ENCODE data around the gene NUDT22.

The NUDT22 gene

DNA sequence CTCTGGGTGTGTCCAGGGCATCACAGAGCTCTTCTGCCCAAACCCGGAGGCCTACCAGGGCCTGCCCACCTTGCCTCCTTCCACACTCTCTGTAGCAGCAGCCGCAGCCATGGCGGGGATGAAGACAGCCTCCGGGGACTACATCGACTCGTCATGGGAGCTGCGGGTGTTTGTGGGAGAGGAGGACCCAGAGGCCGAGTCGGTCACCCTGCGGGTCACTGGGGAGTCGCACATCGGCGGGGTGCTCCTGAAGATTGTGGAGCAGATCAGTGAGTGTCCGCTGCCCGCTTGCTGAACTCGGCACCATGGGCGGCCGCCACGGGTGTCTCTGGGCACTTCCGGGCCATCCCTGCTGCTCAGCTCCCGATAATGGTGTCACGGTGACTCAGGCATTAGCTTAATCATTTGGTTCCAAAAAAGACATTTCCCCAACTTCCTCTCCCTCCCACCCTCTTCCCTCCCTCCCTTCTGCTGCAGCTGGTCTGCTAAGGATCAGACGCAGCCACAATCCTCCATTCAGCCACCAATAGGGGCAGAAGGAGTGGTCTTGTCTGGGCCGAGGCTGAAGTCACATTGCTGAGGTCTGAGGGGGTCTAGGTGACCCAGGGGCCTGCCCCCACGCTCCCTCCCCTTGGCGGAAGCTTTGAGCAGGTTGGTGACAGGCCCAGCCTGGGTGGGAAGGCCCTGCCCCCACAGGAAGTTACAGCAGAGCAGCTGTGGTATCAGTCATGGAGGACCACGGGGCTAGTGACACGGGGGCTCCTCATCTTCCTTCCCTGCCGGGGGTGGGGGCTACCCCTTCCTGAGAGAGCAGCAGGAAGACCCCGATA is 18.6 kb upstream of the NUDT22 start:
- DNase-seq (ENCODE audit: low spot score), result no peak

DNA sequence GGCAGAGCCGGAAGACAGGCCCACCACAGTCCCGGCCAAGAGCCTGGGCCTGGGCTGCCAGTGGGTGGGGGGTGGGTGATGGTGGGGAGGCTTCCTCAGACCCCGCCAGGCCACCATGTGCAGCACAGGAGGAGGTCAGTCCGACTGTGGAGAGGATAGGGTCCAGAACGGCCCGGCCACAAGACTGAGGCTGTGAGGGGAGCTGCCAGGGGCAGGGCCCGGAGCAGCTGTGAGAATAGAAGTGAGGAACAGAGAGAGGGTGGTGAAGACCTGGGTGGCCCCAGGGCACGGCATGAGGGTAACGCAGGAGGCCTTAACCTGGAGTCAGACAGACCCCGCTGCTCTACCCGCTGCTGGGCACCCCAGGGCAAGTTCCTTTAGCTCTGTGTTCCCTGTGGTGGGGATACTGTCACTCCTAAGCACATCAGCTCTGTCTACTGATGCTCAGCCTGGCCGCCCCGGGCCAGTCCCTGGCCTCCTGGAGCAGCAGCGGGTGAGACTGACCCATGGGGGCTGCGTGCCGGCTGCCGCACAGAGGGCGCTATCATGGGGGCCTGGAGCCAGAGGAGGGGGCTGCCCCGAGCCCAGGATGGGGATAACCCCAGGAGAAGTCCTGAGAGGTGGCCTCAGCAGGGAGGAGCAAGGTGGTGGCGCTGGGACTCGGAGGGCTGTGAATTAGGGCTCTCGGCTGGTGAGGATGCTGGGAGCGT is 17.8 kb upstream of the NUDT22 start:
- DNase-seq (ENCODE audit: low spot score), result no peak

DNA sequence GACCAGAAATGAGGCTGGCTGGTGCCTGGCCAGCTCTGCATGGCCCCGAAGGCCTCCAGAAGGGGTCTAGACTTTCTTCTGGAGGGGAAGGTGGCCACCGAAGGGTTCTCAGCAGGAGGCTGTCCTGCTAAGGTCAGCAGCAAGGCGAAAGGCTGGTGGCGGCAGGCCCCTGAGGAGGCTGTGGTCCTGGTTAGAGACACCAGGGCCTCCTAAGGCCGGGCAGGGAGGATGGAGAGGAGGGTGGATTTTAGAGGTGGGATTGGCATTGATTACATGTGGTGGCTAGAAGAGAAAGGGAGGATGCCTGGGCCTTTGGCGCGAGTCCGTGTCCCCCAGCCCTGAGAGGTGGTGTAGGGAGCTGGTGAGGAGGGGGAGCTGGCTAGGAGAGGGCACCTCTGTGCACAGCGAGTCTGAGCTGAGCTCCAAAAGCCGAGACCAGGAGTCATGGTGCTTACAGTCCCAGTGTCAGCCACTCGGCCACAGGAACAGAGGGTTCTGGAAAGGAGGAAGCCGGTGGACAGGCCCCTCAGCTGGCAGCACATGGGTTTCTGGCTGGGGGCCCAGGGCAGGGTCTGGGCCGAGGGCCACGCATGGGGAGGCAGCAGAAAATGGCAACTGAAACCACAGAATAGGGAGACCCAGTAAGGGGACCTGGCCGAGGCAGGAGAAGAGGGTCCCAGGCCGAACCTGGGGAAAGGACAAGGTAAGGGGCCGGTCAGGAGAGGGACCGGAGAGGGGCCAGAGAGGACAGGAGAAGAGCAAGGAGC is 17.1 kb upstream of the NUDT22 start:
- no peak for DNase-seq (ENCODE audit: low spot score)

DNA sequence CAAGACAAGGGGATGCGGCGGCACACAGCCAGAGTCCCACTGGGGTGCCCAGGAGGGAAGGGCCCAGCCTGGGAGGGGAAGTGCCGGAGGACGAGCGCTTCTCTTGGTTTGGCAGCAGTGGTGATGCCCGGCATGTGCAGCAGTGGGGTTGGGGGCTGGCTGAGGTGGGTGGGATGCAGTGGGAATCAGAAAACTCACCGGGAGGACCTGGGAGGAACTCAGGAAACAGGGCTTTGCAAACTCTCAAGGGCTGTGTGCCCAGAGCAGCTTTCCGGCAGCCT is 16.6 kb upstream of the NUDT22 start:
- DNase-seq (ENCODE audit: low spot score), result no peak

DNA sequence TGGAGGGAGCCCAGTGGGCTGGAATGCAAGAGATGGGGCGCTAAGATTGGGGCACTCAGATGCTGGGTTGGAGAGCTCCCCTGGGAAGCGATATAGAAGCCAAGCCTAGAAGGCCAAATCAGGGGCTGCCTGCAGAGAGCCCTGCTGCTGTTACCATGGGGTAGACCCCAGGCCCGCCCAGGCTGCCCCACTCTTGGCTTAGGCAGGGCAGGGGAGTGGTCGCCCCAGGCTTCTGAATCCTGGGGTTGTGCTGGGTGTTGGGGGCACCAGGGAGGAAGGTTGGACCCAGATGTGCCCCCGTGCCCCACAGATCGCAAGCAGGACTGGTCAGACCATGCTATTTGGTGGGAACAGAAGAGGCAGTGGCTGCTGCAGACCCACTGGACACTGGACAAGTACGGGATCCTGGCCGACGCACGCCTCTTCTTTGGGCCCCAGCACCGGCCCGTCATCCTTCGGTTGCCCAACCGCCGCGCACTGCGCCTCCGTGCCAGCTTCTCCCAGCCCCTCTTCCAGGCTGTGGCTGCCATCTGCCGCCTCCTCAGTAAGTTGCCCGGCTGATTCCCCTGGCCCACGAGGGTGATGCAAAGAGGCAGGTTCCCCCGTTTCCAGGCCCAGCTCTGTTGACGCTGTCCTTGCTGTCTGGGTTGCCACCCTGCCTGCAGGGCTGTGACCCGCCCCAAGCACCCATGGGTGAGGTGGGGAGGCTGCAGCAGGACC is 15.6 kb upstream of the NUDT22 start:
- no peak for DNase-seq (ENCODE audit: low spot score)

DNA sequence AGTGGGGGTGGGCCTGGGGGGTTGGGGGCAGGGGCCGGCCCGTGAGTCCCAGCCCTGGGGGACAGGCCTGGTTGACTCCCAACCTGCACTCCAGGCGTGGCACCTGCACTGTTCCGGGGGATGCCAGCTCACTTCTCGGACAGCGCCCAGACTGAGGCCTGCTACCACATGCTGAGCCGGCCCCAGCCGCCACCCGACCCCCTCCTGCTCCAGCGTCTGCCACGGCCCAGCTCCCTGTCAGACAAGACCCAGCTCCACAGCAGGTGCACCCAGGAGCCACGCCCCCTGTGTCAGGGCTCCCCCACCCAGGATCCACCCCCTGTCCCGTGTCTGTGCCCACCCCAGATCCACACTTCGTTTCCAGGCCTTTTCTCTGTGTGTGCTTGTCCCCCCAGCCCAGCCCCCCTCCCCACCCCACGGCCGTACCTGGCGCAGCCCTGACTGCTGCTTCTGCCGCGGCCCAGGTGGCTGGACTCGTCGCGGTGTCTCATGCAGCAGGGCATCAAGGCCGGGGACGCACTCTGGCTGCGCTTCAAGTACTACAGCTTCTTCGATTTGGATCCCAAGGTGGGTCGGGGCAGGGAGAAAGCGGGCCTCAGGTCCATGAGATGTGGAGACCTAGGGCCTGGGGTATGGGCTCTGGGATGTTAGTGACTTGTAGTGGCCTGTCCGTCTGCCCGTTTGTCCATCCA is 14.7 kb upstream of the NUDT22 start:
- no peak for DNase-seq (ENCODE audit: low spot score)

DNA sequence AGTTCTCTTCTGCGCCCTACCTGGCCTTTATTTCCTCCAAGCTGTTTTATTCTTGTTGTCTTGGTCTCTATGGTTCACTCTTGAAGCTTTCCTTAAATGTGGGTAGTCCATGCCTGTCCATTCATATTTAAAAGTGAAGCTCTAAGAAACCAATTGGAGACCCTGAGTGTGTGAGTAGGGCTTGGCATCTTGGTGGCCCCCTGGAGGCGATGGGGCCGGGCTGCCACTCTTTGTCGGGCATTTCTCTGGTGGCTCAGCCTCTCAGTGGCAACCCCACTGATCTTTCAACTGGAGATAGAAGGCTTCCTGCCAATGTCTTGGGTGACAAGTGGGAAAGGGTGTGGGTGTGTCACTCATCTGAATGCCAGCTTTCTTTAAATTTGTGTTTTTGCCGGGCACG is 9.2 kb upstream of the NUDT22 start:
- no peak for DNase-seq (ENCODE audit: low spot score)

DNA sequence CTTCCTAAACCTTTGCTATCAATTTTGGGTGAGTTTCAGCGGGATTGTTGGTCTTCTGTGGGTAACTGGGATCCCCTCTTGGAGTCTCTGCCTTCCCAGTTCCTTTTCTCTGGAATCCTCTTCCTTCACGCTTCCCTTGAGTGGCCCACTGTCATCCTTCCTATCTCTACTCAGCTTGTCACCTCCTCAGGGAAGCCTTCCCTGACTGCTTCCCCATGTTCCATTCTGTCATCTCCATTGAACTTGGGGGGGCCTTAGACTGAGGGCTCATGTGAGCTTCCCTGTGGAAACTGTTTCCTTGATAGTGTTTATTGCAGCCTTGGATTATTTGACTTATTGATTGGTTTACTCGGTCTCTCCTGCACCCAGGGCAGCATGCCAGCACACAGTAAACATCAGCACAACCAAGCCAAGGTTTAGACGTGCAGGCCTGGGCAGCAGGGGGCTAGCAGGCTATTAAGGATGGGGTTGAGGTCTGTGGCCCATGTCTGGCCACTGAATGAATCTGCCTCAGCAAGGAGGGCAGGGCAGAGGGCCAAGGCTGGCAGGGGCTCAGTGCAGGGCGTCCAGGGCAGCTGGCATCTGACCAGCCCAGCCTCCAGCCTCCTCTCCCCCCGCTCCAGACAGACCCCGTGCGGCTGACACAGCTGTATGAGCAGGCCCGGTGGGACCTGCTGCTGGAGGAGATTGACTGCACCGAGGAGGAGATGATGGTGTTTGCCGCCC is 7.3 kb upstream of the NUDT22 start:
- no peak for DNase-seq (ENCODE audit: low spot score)

DNA sequence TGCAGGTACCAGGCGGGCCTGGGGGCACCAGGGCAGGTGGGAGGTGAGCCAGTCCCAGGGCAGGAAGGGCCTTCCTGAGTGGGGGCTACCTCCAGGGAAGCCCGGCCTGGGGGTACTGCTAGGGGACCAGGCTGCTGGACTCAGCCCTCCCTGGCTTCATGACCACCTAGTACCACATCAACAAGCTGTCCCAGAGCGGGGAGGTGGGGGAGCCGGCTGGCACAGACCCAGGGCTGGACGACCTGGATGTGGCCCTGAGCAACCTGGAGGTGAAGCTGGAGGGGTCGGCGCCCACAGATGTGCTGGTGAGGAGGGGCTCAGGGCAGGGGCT is 6.8 kb upstream of the NUDT22 start:
- no peak for DNase-seq (ENCODE audit: low spot score)

DNA sequence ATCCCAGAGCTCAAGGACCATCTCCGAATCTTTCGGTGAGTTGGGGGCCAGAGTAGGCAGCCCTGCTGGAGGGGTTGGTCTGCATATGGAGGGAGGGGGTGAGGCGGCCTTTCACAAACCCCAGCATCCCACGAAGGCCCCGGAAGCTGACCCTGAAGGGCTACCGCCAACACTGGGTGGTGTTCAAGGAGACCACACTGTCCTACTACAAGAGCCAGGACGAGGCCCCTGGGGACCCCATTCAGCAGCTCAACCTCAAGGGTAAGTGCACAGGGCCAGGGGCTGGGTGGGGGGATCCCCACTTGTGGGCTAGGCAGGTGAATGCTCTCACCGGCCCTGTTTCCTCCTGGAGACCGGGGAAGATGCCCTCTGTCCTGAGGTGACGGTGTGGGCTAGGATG is 6.3 kb upstream of the NUDT22 start:
- no peak for DNase-seq (ENCODE audit: low spot score)

DNA sequence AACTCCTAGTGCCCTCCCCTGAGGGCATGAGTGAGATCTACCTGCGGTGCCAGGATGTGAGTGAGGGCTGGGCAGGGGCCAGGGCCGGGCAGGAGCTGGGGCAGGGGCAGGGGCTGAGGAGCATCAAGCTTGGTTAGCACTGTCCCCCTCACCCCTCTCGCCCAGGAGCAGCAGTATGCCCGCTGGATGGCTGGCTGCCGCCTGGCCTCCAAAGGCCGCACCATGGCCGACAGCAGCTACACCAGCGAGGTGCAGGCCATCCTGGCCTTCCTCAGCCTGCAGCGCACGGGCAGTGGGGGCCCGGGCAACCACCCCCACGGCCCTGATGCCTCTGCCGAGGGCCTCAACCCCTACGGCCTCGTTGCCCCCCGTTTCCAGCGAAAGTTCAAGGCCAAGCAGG is 5.8 kb upstream of the NUDT22 start:
- no peak for DNase-seq (ENCODE audit: low spot score)

DNA sequence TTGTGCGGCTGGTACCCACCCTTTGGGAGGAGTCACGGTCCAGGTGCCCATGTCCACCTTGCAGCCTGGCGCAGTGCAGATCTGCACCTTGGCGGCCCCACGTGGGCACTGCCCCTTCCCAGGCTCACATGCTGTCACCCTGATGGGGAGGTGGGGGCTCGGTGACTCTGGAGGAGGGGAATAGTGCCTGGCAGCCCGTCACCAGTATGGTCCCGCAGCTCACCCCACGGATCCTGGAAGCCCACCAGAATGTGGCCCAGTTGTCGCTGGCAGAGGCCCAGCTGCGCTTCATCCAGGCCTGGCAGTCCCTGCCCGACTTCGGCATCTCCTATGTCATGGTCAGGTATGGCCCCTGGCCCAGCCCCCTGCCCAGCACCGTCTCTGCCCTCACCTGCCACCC is 5.3 kb upstream of the NUDT22 start:
- no peak for DNase-seq (ENCODE audit: low spot score)

DNA sequence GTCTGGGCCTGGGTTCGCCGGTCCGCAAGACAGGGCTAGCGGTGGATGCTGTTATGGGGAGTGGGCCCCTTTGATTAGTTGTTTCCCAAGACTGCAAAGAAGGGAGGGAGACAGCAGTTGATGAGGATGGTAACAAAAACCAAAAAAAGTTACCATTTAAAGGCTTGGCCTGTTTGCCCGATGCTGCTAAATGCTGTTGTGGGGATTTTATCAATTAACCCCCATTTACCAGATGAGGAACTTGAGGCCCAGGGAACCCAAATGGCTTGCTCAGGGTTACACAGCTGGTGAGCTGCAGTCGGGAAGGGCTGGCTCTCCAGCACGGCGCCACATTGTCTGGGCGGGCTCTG is 3.4 kb upstream of the NUDT22 start:
- no peak for DNase-seq (ENCODE audit: low spot score)

DNA sequence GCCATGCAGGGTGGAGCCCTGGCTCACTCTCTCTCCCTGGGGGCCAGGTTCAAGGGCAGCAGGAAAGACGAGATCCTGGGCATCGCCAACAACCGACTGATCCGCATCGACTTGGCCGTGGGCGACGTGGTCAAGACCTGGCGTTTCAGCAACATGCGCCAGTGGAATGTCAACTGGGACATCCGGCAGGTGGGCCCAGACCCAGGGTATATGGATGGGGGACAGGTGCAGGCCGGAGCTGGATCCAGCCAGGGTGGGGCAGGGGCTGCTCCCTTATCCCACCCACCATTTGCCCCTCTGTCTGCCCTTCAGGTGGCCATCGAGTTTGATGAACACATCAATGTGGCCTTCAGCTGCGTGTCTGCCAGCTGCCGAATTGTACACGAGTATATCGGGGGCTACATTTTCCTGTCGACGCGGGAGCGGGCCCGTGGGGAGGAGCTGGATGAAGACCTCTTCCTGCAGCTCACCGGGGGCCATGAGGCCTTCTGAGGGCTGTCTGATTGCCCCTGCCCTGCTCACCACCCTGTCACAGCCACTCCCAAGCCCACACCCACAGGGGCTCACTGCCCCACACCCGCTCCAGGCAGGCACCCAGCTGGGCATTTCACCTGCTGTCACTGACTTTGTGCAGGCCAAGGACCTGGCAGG is 2.9 kb upstream of the NUDT22 start:
- no peak for DNase-seq (ENCODE audit: low spot score)

DNA sequence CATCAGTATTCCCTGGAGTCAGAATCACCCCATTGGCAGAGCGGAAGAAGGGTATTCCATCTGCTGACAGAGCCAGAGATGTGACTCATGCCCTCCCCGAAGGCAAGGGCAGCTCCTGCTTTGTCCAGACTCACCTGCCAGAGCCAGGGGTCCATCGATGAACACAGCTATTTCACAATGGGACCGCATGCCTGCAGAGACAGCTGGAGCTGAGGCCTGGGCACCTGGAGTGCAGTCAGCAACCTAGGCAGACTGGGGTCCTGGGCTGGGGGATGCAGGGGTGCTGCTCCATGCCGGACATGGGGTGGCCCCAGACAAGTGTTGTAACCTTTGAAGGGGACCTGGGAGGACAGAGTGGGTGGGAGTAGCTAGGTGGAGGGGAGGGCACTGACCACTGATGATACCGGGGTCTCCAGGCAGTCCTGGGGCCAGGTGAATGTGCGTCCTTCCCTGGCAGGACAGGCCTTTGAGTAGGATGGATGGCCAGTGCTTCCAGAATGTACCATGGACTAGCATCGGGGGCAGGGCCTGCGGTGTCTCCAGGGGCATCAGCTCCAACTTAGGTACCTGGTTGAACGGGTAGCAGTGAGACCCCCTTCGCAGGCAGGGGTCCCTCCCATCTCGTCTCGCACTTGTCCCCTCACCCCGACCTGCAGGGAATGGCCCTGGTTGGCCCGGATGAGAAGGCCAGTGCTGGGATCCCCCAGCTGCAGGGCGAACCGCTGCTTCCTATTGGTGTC is 1.8 kb upstream of the NUDT22 start:
- DNase-seq (ENCODE audit: low spot score), result peak; percentile 43

DNA sequence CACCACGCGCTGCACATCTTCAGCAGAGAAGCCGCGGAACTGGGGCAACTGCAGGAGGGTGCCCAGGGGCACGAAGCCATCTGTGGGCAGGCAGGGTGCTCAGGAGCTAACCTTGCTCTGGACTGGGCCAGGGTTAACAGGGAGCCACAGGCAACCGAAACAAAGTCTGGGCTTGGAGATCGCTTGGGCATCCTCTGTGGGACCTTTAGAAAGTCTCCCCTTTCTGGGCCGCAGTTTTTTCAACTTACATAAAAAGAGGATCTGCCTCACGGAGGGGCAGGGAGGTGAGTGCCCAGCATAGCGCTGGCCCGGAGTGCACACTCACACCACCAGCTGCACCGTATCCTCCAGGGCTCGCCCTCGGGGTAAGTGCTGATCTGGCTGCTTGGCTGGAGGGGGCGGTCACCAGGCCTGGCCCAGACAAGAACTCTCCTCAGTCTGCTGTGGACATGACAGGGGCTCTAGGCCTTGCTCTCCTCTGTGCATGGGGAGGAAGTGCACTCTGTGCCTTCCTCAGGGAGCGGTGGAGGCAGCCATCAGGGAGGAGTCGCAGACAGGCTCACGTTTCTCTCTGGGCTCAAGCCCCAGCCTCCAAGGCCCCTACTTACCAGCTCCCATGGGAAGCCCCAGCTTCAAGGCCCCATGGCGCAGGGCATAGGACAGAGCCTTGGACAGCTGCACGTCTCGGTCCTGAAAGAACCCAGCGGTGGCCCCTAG is 1.0 kb upstream of the NUDT22 start:
- no peak for DNase-seq (ENCODE audit: low spot score)

DNA sequence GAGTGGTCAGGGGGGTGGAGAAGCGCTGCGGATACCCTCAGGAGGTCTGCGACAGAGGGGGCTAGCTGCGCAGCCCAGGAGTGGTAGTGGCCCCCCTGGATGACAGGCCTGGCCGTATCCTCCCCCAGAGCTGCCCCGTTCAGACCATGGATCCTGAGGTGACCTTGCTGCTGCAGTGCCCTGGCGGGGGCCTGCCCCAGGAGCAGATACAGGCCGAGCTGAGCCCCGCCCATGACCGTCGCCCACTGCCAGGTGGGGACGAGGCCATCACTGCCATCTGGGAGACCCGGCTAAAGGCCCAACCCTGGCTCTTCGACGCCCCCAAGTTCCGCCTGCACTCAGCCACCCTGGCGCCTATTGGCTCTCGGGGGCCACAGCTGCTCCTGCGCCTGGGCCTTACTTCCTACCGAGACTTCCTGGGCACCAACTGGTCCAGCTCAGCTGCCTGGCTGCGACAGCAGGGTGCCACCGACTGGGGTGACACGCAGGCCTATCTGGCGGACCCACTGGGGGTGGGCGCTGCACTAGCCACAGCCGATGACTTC is 505 bp downstream of the NUDT22 start:
- peak; percentile 47 for DNase-seq (ENCODE audit: low spot score)

DNA sequence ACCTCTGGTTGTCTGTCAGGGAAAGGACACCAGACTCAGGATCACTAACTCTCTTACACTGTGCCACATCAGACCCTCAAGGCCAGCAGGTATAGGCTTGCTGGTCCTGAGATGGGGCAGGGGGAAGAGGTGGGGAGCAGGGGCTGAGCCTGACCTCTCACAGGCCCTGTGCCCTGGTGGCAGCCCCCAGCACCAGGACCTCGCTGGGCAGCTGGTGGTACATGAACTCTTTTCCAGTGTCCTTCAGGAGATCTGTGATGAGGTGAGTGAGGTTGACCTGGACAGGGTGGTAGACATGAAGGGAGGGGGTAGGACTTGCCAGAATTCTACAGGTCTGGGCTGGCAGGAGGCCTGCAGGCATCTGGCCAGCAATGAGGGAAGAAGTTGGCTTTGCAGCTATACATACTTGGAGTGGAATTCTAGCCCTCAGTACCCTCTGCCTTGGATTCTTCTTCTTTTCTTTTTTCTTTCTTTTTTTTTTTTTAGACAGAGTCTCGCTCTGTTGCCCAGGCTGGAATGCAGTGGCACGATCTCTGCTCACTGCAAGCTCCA is 1.4 kb downstream of the NUDT22 start:
- no peak for DNase-seq (ENCODE audit: low spot score)

Data from kidney tubule cell (primary cell).